Ascending aorta (tissue), 2 donors: Measurements from ENCODE around the gene CLSTN2. TPM values are rescaled to one million over a fixed set of nuclear protein-coding genes. Genes with fewer than 3 reads are reported as not detected.

Source experiments
- DNase-seq, 2 donors: peaks; one replicate each; pipeline ENCODE4 v3.0.0-alpha.2; 2019; ENCODE audit warnings: low spot score in 2 of 2
- H3K27ac ChIP-seq, 2 donors: fragments of 200-600 bp; sonication (generic); one replicate each; pipeline ENCODE4 v1.5.1; 2016 to 2017; ENCODE audit warnings: mild to moderate bottlenecking in 1 of 2
- H3K27me3 ChIP-seq: fragments of 200-600 bp; sonication (generic); one replicate; pipeline ENCODE4 v1.5.1; 2017
- H3K36me3 ChIP-seq, 2 donors: fragments of 200-600 bp; sonication (generic); one replicate each; pipeline ENCODE4 v1.5.1; 2016
- H3K4me1 ChIP-seq, 2 donors: fragments of 200-600 bp; sonication (generic); one replicate each; pipeline ENCODE4 v1.5.1; 2016 to 2017; ENCODE audit warnings: mild to moderate bottlenecking in 1 of 2
- H3K4me3 ChIP-seq, 2 donors: fragments of 200-600 bp; sonication (generic); one replicate each; pipeline ENCODE4 v1.5.1; 2016 to 2017; ENCODE audit warnings: mild to moderate bottlenecking in 1 of 2
- H3K9me3 ChIP-seq, 2 donors: fragments of 200-600 bp; sonication (generic); one replicate each; pipeline ENCODE4 v1.5.1; 2016
- intact Hi-C: fragments of 100-400 bp; cut with DNase I; formaldehyde crosslinking; loops from one replicate; pipeline ENCODE4 v1.15.1; 2023
- total RNA-seq: library from RNA; depleted of rRNA; stranded (reverse); fragments of >200 nt; gene quantifications from one replicate; pipeline ENCODE4 v1.1.0, GENCODE V29; 2016
- TF ChIP-seq, protein P1 (sequence below), 3 experiments: fragments of 200-600 bp in 2 of 3; fragments of 450-650 bp in 1 of 3; sonication (generic) in 2 of 3; IDR thresholded peaks; one replicate each; pipeline ENCODE4 v1.5.1; 2016 to 2019; ENCODE audit warnings: antibody characterized with exemption in 3 of 3, mild to moderate bottlenecking in 1 of 3, moderate library complexity in 1 of 3

The CLSTN2 gene
- total RNA-seq, 1 donor from 2014 or later: 65.8 TPM

DNA sequence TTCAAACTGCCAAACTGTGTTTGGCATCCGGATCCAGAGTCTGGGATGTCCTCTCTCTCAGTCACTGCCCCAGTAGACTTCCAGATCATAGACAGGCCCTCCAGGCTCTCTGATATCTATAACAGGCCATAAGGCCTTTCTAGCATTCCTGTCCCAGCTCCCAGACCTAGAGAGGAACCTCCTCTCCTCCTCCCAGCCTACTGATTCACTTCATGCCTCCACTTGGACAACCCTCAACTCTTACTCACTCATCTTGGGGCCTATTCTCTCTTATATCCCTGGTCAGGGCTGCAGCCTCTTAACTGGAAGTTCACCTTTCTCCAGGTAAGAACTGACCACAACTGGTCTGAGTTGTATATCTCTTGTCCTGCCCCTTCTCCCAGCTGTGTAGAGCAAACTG is 489.2 kb downstream of the CLSTN2 start:
- no peaks in the 10 kb centered on the region for H3K36me3 ChIP-seq
- intact Hi-C loops: no loop called here
- no peak overlapping the region for H3K27ac ChIP-seq
- TF ChIP-seq, protein P1, sequence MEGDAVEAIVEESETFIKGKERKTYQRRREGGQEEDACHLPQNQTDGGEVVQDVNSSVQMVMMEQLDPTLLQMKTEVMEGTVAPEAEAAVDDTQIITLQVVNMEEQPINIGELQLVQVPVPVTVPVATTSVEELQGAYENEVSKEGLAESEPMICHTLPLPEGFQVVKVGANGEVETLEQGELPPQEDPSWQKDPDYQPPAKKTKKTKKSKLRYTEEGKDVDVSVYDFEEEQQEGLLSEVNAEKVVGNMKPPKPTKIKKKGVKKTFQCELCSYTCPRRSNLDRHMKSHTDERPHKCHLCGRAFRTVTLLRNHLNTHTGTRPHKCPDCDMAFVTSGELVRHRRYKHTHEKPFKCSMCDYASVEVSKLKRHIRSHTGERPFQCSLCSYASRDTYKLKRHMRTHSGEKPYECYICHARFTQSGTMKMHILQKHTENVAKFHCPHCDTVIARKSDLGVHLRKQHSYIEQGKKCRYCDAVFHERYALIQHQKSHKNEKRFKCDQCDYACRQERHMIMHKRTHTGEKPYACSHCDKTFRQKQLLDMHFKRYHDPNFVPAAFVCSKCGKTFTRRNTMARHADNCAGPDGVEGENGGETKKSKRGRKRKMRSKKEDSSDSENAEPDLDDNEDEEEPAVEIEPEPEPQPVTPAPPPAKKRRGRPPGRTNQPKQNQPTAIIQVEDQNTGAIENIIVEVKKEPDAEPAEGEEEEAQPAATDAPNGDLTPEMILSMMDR (IDR thresholded peaks at IDR 0.05): no peak
- no peak for DNase-seq
- no peaks in the 10 kb centered on the region for H3K27me3 ChIP-seq
- H3K4me1 ChIP-seq: no peaks in the 10 kb centered on the region
- H3K9me3 ChIP-seq: no peaks in the 10 kb centered on the region
- H3K4me3 ChIP-seq: no peak overlapping the region

DNA sequence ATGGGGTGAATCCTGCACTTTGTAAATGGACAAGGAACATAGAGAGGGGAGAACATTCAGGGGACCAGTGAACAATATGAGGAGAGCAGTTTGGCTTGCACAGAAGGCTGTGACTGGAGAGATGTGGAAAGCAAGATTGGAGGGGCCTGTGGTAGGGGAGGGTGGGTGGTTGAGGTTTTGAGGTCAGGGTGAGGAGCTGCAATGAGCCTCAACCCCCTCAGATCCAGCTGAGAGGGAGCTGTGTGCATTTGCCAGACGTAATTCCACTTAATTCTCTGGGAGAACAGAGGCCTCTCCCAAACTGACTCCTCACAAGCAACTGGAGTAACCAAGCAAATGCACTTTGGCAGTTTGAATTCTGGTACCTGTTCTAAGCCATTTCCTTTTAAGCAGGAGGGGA is 489.7 kb downstream of the CLSTN2 start:
- Histone ChIP-seq H3K27me3 (no peaks in the 10 kb centered on the region), H3K4me1 (no peaks in the 10 kb centered on the region), H3K9me3 (no peaks in the 10 kb centered on the region), H3K27ac (no peak overlapping the region), H3K36me3 (no peaks in the 10 kb centered on the region), H3K4me3 (no peak overlapping the region)
- intact Hi-C loops: no loop called here
- DNase-seq: no peak
- TF ChIP-seq, protein P1 (IDR thresholded peaks at IDR 0.05): no peak

DNA sequence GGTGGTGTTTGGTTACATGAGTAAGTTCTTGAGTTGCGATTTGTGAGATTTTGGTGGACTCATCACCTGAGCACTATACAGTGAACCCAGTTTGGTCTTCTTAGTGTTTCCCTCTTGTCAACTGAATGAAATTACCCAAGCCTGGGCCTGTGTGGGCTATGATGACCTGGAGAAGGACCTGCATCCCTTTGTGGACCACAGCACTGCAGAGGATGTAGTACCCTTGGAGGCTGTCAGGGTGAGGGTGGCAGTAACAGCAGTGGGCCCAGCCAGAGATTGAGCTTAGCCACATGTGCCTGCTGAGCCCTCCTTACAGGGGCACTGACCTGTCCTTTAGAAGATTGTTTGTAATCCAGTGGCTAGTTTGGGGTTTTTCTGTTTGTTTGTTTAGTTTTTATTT is 492.8 kb downstream of the CLSTN2 start:
- TF ChIP-seq, protein P1 (IDR thresholded peaks at IDR 0.05): no peak
- H3K27me3 ChIP-seq: no peaks in the 10 kb centered on the region
- no peak for DNase-seq
- H3K36me3 ChIP-seq: no peaks in the 10 kb centered on the region
- no peak overlapping the region for H3K4me3 ChIP-seq
- intact Hi-C loops: no loop called here
- H3K4me1 ChIP-seq: no peaks in the 10 kb centered on the region
- no peak overlapping the region for H3K27ac ChIP-seq
- no peaks in the 10 kb centered on the region for H3K9me3 ChIP-seq

DNA sequence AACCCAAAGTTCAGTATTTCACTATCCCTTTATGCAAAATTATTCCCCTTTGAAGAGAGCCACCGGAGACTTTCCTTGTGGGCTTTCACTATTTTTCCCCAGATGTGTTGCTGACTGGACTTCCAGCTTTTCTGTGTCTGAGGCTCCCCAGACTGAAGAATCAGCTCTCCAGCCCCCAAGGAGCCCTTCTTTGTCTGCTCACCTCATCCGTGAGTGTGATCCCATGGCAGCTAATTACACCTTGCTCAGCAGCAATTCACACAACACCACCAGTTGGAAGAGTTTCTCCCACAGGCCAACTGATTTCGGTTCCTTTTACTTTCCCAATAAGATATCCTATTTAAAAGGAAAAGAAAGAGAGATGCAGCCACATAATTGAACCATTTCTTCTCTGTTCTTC is 493.4 kb downstream of the CLSTN2 start:
- H3K36me3 ChIP-seq: no peaks in the 10 kb centered on the region
- no peak overlapping the region for H3K4me3 ChIP-seq
- DNase-seq: no peak
- TF ChIP-seq, protein P1 (IDR thresholded peaks at IDR 0.05): no peak
- no peaks in the 10 kb centered on the region for H3K4me1 ChIP-seq
- H3K27me3 ChIP-seq: no peaks in the 10 kb centered on the region
- intact Hi-C loops: no loop called here
- no peaks in the 10 kb centered on the region for H3K9me3 ChIP-seq
- H3K27ac ChIP-seq: no peak overlapping the region

DNA sequence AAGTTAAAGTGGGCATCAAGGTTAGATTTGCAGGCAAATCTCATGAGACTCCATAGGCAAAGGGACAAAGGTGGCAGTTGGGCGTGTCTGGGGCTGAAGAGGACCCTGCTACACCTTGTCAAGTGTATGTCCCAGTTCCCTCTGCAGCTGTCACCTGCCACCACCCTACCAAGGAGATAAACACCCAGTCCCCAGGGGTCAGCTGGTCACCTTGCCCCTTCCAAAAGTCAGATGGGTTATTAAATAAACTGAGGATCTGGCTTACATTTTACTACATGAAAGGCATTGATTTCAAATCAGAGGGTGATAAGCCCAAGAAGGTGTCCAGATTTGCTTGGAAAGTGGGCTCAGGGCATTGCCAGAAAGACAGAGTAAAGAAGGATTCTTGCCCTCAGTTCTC is 494.8 kb downstream of the CLSTN2 start:
- Histone ChIP-seq H3K27ac (no peak overlapping the region), H3K27me3 (no peaks in the 10 kb centered on the region), H3K4me3 (no peak overlapping the region), H3K9me3 (no peaks in the 10 kb centered on the region), H3K36me3 (no peaks in the 10 kb centered on the region), H3K4me1 (no peaks in the 10 kb centered on the region)
- DNase-seq: no peak
- TF ChIP-seq, protein P1 (IDR thresholded peaks at IDR 0.05): no peak
- intact Hi-C loops: no loop called here

DNA sequence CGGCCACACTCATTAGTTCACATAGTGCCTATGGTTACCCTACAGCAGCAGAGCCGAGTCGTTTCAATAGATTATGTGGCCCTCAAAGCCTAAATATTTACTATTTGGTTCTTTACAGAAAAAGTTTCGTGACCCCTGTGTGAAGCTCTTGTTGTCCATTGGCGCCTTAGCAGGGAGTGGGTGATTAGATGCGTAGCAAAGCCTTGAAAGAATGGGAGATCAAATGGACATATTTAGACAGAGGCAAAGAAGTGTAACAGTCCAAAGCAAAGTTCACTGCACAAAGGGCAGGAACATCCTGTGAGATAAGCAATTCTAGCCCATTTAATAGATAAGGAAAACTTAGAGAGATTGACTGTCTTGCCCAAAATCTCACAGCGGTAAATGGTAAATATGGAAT is 495.5 kb downstream of the CLSTN2 start:
- Histone ChIP-seq H3K4me3 (no peak overlapping the region), H3K27me3 (no peaks in the 10 kb centered on the region), H3K4me1 (no peaks in the 10 kb centered on the region), H3K36me3 (no peaks in the 10 kb centered on the region), H3K27ac (no peak overlapping the region), H3K9me3 (no peaks in the 10 kb centered on the region)
- intact Hi-C loops: no loop called here
- TF ChIP-seq, protein P1 (IDR thresholded peaks at IDR 0.05): no peak
- no peak for DNase-seq
